Psoas muscle (tissue), 8 donors: ENCODE results near the gene NR5A1. TPM values are rescaled to one million over a fixed set of nuclear protein-coding genes. Genes with fewer than 3 reads are reported as not detected.

Experiments
- ATAC-seq, 4 donors: fragments of 200-7000 bp; cut with Tn5 transposase; one replicate each; pipeline ENCODE4 v1.9.1; 2020; ENCODE audit warnings: moderate library complexity in 3 of 4, mild to moderate bottlenecking in 2 of 4
- DNase-seq, 2 donors: peaks; one replicate each; pipeline ENCODE4 v3.0.0-alpha.2; 2020
- H3K27ac ChIP-seq: fragments of 200-600 bp; one replicate; pipeline ENCODE4 v1.8.0; 2022
- H3K27me3 ChIP-seq, 3 donors: fragments of 200-600 bp in 1 of 3; one replicate each; pipeline versions ENCODE4 v1.6.1 to v1.8.0; 2013 to 2022; ENCODE audit warnings: low read length in 2 of 3, mild to moderate bottlenecking in 2 of 3, moderate library complexity in 1 of 3; ENCODE audit not compliant: insufficient read depth in 3 of 3
- H3K36me3 ChIP-seq, 2 donors: fragments of 200-600 bp in 1 of 2; one replicate each; pipeline versions ENCODE4 v1.6.1 to v1.8.0; 2013 to 2022; ENCODE audit warnings: low read depth in 1 of 2, mild to moderate bottlenecking in 1 of 2, moderate library complexity in 1 of 2; ENCODE audit not compliant: insufficient read depth in 1 of 2
- H3K4me1 ChIP-seq: fragments of 200-600 bp; one replicate; pipeline ENCODE4 v1.8.0; 2022
- H3K4me3 ChIP-seq: fragments of 200-600 bp; one replicate; pipeline ENCODE4 v1.8.0; 2022; ENCODE audit warnings: mild to moderate bottlenecking
- H3K9me3 ChIP-seq: fragments of 200-600 bp; one replicate; pipeline ENCODE4 v1.8.0; 2022
- WGBS, 3 donors: extraction: QIAGEN DNeasy Blood & Tissue Kit; methylation state at CpG; one replicate each; pipeline versions ENCODE4 v1.1.6 to v1.1.7; 2013; 5-methylcytosine and 5-hydroxymethylcytosine counted together
- intact Hi-C, 2 donors: fragments of 100-400 bp; cut with DNase I; formaldehyde crosslinking; loops; one replicate each; pipeline versions ENCODE4 v1.11.0 to v1.14.2; 2022
- polyA plus RNA-seq, 3 donors: library from polyadenylated mRNA; stranded (reverse); fragments of 200-250 nt; gene quantifications; one replicate each; pipeline ENCODE4 v1.2.3, GENCODE V29; 2013
- total RNA-seq, 4 donors: library from RNA; stranded (reverse); fragmentation: NEBNext Ultra II Directional in 2 of 4; extraction: Animal tissue kit (Norgen Biotek cat#: 25700) in 2 of 4; gene quantifications; one replicate each; pipeline versions ENCODE4 v1.2.1 to v1.2.4, GENCODE V29; 2021 to 2023
- TF ChIP-seq, protein P1 (sequence below): fragments of 200-600 bp; IDR thresholded peaks from one replicate; pipeline ENCODE4 v1.8.0; 2022; ENCODE audit warnings: antibody characterized with exemption
- donor health status: healthy with polysubstance abuse.
- donor health status: DM: no; HTN: no; CAD: no; lungs with moderate emphysema.
- donor health status: Bipolar disorder and iron deficiency.
- donor health status: healthy.
- donor health status: DM: yes; HTN: yes; CAD: no.
- donor health status: DM: no; HTN: no; CAD: no.
- donor health status: DM: no; HTN: no; CAD: no.
- donor health status: DM: yes; HTN: yes; CAD: no.

Gene NR5A1
- total and polyA plus RNA-seq, 7 donors, result 0.01 to 0.75 (median 0.35) TPM; not detected in 3

DNA sequence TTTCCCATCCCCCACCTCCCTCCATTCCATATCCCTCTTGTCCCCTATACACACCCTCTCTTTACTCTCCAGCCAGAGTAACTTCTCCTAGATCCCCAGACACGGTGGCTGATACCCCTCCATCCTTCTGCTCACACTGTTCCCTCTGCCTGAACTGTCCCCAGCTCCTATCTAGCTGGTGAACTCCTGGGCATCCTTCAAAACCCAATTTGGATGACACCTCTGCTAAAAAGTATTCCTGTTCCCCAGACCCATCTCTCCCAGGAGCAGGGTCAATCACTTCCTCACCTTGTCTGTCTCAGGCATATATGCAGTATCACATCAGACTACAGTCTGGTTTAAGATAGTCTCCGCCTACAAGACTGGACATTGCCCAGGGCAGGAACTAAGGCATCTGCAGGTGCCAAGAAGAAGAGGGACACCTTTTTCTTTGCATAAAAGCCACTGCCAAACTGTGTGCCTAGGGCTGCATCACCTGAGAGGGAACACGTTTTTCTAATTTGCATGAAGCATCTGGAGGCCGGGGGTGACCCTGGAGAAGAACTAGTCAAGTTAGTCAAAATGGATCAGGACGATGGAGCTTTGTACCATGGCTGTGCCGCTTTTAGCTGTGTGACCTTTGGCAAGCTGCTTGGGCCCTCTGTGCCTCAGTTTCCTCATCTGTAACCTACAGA, 27.1 kb downstream of the NR5A1 start:
- TF ChIP-seq, protein P1, sequence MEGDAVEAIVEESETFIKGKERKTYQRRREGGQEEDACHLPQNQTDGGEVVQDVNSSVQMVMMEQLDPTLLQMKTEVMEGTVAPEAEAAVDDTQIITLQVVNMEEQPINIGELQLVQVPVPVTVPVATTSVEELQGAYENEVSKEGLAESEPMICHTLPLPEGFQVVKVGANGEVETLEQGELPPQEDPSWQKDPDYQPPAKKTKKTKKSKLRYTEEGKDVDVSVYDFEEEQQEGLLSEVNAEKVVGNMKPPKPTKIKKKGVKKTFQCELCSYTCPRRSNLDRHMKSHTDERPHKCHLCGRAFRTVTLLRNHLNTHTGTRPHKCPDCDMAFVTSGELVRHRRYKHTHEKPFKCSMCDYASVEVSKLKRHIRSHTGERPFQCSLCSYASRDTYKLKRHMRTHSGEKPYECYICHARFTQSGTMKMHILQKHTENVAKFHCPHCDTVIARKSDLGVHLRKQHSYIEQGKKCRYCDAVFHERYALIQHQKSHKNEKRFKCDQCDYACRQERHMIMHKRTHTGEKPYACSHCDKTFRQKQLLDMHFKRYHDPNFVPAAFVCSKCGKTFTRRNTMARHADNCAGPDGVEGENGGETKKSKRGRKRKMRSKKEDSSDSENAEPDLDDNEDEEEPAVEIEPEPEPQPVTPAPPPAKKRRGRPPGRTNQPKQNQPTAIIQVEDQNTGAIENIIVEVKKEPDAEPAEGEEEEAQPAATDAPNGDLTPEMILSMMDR, result no peak
- Histone ChIP-seq H3K4me1 (no peaks in the 10 kb centered on the region), H3K36me3 (no peaks in the 10 kb centered on the region), H3K27me3 (peaks cover 0 to 76% (median 30%) of the 10 kb centered on the region in 3 donors), H3K4me3 (no peak overlapping the region), H3K27ac (no peak overlapping the region), H3K9me3 (no peaks in the 10 kb centered on the region)
- ATAC-seq, result no peak
- intact Hi-C loops, result no loop called here
- no peak for DNase-seq
- WGBS, 3 donors, result 64 to 76% (median 71%) methylated on average over 6 of the region's 6 CpGs

DNA sequence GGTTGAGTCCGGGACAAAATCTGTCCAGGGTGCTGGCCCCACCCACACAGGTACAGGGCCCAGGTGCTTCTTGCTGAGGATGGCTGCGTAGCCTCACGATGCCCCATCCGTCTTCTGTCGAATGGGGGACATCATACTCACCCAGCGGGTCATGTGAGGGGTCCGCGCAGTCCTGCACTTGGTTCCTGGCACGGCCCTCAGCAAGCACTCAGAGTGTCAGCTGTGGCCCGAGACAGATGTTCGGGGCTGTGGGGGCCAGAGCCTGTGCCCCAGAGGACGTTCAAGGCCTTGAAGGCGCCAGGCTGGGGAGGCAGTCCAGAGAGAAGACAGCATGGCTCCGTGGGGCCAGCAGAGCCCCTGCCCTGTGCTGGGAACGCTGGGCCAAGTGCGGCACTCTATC, 27.8 kb downstream of the NR5A1 start:
- no peak overlapping the region for H3K4me3 ChIP-seq
- peaks cover 0 to 75% (median 28%) of the 10 kb centered on the region in 3 donors for H3K27me3 ChIP-seq
- 44 to 53% (median 51%) methylated on average over 16 of the region's 16 CpGs for WGBS, 3 donors
- ATAC-seq (no peak), DNase-seq (peak in 1 of 2 donors; percentile 40)
- TF ChIP-seq, protein P1, result no peak
- H3K4me1 ChIP-seq, result no peaks in the 10 kb centered on the region
- H3K36me3 ChIP-seq, result no peaks in the 10 kb centered on the region
- H3K27ac ChIP-seq, result no peak overlapping the region
- H3K9me3 ChIP-seq, result no peaks in the 10 kb centered on the region
- intact Hi-C loops, result no loop called here

DNA sequence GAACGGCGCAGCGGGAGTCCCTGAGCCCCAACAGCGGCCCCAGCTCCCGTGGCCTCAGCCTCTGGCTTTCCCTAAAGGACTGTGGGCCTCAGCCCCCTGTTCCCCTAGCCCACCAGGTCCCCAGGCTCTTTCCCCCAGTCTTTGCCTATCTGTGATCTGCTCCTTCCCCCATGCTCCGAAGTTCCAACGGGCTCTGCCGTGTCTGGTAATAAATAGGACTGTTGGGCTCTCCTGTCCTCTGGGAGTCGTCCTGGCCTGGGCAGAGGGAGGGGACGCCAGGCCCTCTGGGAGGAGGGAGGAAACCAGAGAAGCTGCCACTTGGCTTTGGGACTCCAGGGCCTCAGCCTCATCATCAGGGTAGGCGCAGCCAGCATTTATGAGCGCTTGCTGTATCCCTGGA, 28.8 kb downstream of the NR5A1 start:
- intact Hi-C loops, result no loop called here
- TF ChIP-seq, protein P1, result no peak

GRCh38 chr9:124477648-124478285, 29.4 kb downstream of the NR5A1 start:
- 5 to 8% (median 7%) methylated on average over 25 to 53 of the region's 53 CpGs for WGBS, 3 donors
- no peaks in the 10 kb centered on the region for H3K36me3 ChIP-seq
- DNase-seq (peak in 1 of 2 donors; percentile 34), ATAC-seq (no peak)
- TF ChIP-seq, protein P1, result no peak
- no peak overlapping the region for H3K27ac ChIP-seq
- no peaks in the 10 kb centered on the region for H3K9me3 ChIP-seq
- peaks cover 0 to 76% (median 24%) of the 10 kb centered on the region in 3 donors for H3K27me3 ChIP-seq
- H3K4me3 ChIP-seq, result peak overlapping the region; percentile 32
- H3K4me1 ChIP-seq, result no peaks in the 10 kb centered on the region
- intact Hi-C loops, result no loop called here

More for the DNA sequence above, 28.8 kb downstream of the NR5A1 start:
- Histone ChIP-seq H3K27me3 (peaks cover 0 to 78% (median 24%) of the 10 kb centered on the region in 3 donors), H3K9me3 (no peaks in the 10 kb centered on the region), H3K4me1 (no peaks in the 10 kb centered on the region), H3K27ac (no peak overlapping the region), H3K4me3 (no peak overlapping the region), H3K36me3 (no peaks in the 10 kb centered on the region)
- WGBS, 3 donors, result 43 to 57% (median 45%) methylated on average over 12 of the region's 12 CpGs
- ATAC-seq (no peak), DNase-seq (peak in 1 of 2 donors; percentile 33)
